Aorta (tissue), 5 donors: ENCODE data around the gene OLIG3. TPM values are rescaled to one million over a fixed set of nuclear protein-coding genes. Genes with fewer than 3 reads are reported as not detected.

Experiments
- ATAC-seq: fragments of 200-7000 bp; cut with Tn5 transposase; one replicate; pipeline ENCODE4 v1.9.1; 2022; ENCODE audit warnings: moderate library complexity; ENCODE audit not compliant: low FRiP score
- DNase-seq, 2 donors: peaks; one replicate each; pipeline ENCODE4 v3.0.0-alpha.2; 2020
- H3K27ac ChIP-seq, 2 donors: one replicate each; pipeline ENCODE4 v1.5.1; 2013; ENCODE audit warnings: low read length in 2 of 2, mild to moderate bottlenecking in 2 of 2, moderate library complexity in 2 of 2, control low read depth in 1 of 2, inconsistent platforms in 1 of 2, low read depth in 1 of 2
- H3K27me3 ChIP-seq, 2 donors: one replicate each; pipeline ENCODE4 v1.6.1; 2013; ENCODE audit warnings: control low read depth in 1 of 2, low read length in 1 of 2, mild to moderate bottlenecking in 1 of 2, moderate library complexity in 1 of 2; ENCODE audit not compliant: insufficient read depth in 2 of 2, control insufficient read depth in 1 of 2
- H3K36me3 ChIP-seq, 2 donors: one replicate each; pipeline ENCODE4 v1.6.1; 2013; ENCODE audit warnings: control low read depth in 1 of 2, low read length in 1 of 2, mild to moderate bottlenecking in 1 of 2; ENCODE audit not compliant: insufficient read depth in 2 of 2, control insufficient read depth in 1 of 2
- H3K4me1 ChIP-seq, 2 donors: one replicate each; pipeline ENCODE4 v1.6.1; 2013; ENCODE audit warnings: low read length in 2 of 2, control low read depth in 1 of 2, mild to moderate bottlenecking in 1 of 2, moderate library complexity in 1 of 2; ENCODE audit not compliant: insufficient read depth in 2 of 2, control insufficient read depth in 1 of 2
- H3K4me3 ChIP-seq, 2 donors: one replicate each; pipeline ENCODE4 v1.5.1; 2013; ENCODE audit warnings: low read length in 2 of 2, control low read depth in 1 of 2, mild to moderate bottlenecking in 1 of 2
- H3K9me3 ChIP-seq: one replicate; pipeline ENCODE4 v1.6.1; 2013; ENCODE audit warnings: mild to moderate bottlenecking, low read length; ENCODE audit not compliant: control insufficient read depth
- WGBS, 2 donors: extraction: QIAGEN DNeasy Blood & Tissue Kit; methylation state at CpG; one replicate each; pipeline ENCODE4 v1.1.7; 2013; 5-methylcytosine and 5-hydroxymethylcytosine counted together
- intact Hi-C, 2 donors: fragments of 100-400 bp; cut with DNase I; formaldehyde crosslinking; loops; one replicate each; pipeline versions ENCODE4 v1.14.2 to v1.15.0; 2022
- polyA plus RNA-seq, 2 donors: library from polyadenylated mRNA; stranded (reverse); fragments of 200-250 nt; gene quantifications; one replicate each; pipeline ENCODE4 v1.2.3, GENCODE V29; 2013
- total RNA-seq, 2 donors: library from RNA; stranded (reverse); fragmentation: NEBNext Ultra II Directional; extraction: Animal tissue kit (Norgen Biotek cat#: 25700); gene quantifications; one replicate each; pipeline ENCODE4 v1.2.1, GENCODE V29; 2021
- donor health status: healthy with polysubstance abuse.
- donor health status: Bipolar disorder and iron deficiency.
- donor health status: DM: no; HTN: no; CAD: no.
- donor health status: DM: no; HTN: no; CAD: no.
- donor health status: DM: yes; HTN: yes; CAD: no.

The OLIG3 gene
- total and polyA plus RNA-seq, 4 donors = not detected

DNA sequence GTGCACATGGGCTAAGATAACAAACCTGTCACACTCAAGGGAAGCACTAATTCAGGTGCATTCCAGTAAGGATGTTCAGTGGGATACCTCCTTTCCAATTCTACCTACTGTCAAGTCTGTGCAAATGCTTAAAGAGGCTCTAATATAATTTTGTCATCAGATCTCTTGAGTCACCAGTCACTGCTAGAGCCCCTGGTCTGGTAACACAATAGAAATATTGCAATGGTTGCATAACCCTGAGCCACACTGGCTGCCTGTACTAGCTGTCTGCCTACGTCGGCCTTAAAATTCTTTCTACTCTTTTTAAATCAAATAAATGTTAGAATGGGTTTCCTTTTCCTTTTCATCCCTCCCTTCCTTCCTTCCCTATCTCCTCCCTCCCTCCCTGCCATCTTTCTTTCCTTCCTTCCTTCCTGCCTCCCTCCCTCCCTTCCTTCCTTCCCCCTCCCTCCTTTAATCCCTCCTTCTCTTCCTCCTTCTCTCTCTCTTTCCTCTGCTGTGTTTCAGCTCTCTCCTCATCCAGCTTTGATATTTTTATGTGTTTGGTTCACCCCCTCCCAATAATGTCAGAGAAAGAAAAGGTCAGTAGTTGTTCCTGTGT lies 28.1 kb upstream of the OLIG3 start:
- Histone ChIP-seq H3K36me3 (no peaks in the 10 kb centered on the region), H3K9me3 (no peaks in the 10 kb centered on the region), H3K4me1 (no peaks in the 10 kb centered on the region), H3K27ac (no peak overlapping the region), H3K4me3 (no peak overlapping the region), H3K27me3 (peaks cover 0 to 1% of the 10 kb centered on the region in 2 donors)
- intact Hi-C loops = no loop called here
- WGBS, 2 donors = 33 to 49% methylated on average over 2 of the region's 2 CpGs
- DNase-seq (no peak), ATAC-seq (no peak)

DNA sequence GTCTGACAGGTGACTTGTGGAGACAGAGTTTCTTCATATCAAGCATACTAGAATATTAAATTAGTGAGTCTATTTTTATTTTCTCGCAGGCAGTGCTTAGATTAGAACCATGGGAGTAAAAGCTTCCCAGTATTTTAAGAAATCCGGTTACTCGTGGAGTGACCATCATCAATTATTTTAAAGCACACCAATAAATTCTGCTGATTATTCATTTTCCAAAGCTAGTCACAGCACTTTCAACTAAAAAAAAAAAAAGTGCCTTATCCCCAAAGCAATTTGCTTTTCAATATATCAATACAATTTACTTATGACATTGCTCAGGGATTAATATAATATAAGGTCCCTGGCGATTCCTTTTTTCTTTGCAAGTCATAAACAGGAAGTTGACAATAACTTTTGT lies 26.3 kb upstream of the OLIG3 start:
- Histone ChIP-seq H3K36me3 (no peaks in the 10 kb centered on the region), H3K4me1 (no peaks in the 10 kb centered on the region), H3K4me3 (no peak overlapping the region), H3K27me3 (peaks cover 0 to 1% of the 10 kb centered on the region in 2 donors), H3K9me3 (no peaks in the 10 kb centered on the region), H3K27ac (no peak overlapping the region)
- intact Hi-C loops = no loop called here
- 73 to 78% methylated on average over 4 of the region's 4 CpGs for WGBS, 2 donors
- DNase-seq (no peak), ATAC-seq (no peak)

DNA sequence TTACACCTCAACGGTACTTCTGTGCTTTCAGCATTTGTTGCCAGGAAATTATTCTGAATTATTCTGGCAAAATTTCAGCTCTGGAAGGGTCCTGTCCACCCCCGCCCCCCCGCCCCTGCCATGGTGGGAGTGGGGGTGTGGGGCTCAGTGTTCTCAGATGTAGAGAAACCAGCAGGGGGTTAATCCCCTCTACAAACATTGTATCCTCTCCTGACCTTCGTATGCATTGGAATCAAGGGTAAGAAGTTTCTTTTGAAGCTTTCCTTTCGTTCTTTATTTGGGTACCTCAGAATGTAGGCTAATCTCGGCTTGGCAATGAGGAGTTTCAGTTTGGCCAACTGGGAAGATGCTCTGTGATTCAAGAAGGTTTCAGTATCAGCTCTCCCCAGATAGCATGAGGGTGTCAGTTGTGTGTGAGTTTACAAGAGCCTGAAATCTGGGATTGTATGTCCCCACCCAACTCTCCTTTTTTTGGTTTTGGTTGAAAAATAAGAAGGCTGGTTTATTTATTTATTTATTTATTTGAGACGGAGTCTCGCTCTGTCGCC lies 25.5 kb upstream of the OLIG3 start:
- 37% methylated on average over 9 of the region's 9 CpGs for WGBS, 2 donors
- DNase-seq (no peak), ATAC-seq (no peak)
- no peaks in the 10 kb centered on the region for H3K4me1 ChIP-seq
- no peak overlapping the region for H3K4me3 ChIP-seq
- no peaks in the 10 kb centered on the region for H3K36me3 ChIP-seq
- intact Hi-C loops = no loop called here
- no peak overlapping the region for H3K27ac ChIP-seq
- no peaks in the 10 kb centered on the region for H3K9me3 ChIP-seq
- H3K27me3 ChIP-seq = peaks cover 0 to 1% of the 10 kb centered on the region in 2 donors

DNA sequence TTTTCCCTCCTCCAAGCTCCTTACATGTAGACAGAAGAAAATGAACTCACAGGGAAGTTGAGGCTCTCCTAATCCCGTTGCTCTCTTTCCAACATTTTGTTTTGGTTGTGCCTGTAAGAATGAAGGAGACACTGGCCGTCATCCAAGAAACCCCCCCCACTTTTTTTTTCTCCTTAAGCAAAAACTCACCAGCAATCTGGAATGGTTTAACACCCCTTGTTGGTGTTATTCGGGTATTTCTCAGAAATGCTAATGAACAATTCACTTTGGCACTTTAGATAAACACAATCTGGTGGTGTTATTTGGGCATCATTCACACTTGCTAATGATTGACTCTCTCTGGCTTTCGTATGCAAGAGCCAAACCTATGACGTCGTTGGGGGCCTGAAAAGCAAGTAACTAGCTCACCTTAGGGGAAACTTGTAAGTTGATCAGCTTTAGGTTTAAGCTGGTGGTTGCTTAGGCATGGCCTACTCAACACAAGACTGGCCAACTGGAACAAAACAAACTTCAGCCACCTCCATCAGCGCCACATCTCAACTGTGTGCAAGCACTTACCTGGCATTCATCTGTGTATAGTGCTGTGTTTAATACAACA lies 24.3 kb upstream of the OLIG3 start:
- 27 to 28% methylated on average over 7 of the region's 7 CpGs for WGBS, 2 donors
- Histone ChIP-seq H3K4me3 (no peak overlapping the region), H3K36me3 (no peaks in the 10 kb centered on the region), H3K27ac (no peak overlapping the region), H3K9me3 (no peaks in the 10 kb centered on the region), H3K4me1 (no peaks in the 10 kb centered on the region), H3K27me3 (peaks cover 0 to 1% of the 10 kb centered on the region in 2 donors)
- ATAC-seq (no peak), DNase-seq (no peak)
- intact Hi-C loops = no loop called here

DNA sequence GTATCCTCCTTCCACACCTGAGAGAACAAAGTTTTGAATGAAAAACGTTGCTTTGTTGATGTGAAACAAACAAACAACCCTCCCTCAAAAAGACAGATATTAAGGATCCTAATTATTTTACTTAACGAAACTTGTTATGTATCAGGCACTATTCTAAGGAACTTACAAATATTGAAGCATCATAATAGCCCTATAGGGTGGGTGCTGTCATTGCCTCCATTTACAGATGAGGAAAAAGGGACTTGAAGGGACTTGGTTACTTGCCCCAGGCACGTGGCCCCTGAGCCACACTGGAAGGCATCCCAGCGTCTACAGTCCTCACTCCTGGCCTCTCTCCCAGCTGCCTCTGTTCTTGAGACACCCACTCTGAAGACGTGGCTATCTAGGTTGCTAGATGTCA lies 20.2 kb upstream of the OLIG3 start:
- intact Hi-C loops = no loop called here
- no peak for ATAC-seq
- no peak for DNase-seq
- Histone ChIP-seq H3K36me3 (no peaks in the 10 kb centered on the region), H3K4me3 (no peak overlapping the region), H3K27ac (no peak overlapping the region), H3K9me3 (peaks cover under 1% of the 10 kb centered on the region), H3K27me3 (peaks cover 0 to 2% of the 10 kb centered on the region in 2 donors), H3K4me1 (no peaks in the 10 kb centered on the region)
- 30 to 32% methylated on average over 5 of the region's 5 CpGs for WGBS, 2 donors

DNA sequence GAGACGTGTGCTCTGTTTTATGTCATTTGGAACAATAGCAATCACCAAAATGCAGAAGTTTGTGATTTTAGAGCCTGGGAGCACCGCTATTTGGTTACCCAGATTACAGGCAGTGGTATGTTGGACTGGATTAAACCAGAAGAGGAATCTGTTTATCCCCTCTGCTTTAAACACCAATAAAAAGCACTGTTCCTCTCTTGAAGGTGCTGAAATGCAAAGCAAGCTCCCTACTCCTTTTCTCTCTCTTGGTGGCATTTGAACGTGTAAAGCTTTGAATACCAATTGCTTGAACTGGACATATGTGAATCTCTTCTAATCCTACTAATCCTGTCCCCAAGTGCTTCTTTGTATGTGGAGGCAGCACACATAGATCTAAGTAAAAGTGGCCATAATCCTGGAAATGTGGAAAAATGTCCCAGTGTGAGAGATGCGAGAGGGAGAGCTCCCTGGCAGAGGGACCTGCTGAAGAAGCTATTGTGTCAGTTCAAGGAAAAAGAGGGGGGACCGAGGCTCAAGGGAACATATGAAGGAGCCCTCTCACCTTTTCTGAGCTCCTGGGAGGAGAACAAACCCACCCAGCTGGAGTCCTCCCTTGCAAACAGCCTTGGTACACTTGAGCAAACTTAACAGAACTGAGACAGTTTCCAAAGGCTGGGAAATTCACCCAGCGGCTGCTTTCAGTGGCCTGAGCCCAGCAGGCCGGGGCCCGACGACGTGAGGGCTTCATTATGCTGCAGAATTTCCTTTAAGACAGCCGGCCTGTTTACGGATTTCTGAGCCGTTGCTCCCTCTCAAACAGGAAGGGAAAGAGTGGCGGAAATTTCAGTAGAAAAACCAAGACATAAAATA lies 18.8 kb upstream of the OLIG3 start:
- no peak overlapping the region for H3K4me3 ChIP-seq
- no peaks in the 10 kb centered on the region for H3K36me3 ChIP-seq
- peaks cover 0 to 2% of the 10 kb centered on the region in 2 donors for H3K27me3 ChIP-seq
- whole genome bisulfite sequencing, 2 donors = 14 to 19% methylated on average over 14 of the region's 14 CpGs
- DNase-seq (no peak), ATAC-seq (no peak)
- intact Hi-C loops = no loop called here
- no peaks in the 10 kb centered on the region for H3K4me1 ChIP-seq
- H3K27ac ChIP-seq = no peak overlapping the region
- H3K9me3 ChIP-seq = peaks cover 4% of the 10 kb centered on the region

DNA sequence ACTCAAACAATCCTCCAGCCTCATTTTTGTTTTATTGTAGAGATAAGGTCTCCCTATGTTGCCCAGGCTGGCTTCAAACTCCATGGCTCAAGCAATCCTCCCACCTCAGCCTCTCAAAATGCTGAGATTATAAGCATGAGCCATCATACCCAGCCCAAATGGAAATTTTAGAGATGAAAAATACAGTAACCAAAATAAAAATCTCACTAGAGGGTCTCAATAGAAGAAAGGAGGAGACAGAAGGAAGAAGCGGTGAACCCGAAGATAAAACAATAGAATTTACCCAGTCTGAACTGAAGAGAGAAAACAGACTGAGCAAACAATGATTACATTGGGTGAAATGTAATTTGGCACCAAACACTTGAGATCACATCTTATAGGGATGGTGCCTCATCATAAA lies 16.7 kb upstream of the OLIG3 start:
- Histone ChIP-seq H3K27me3 (peaks cover 0 to 5% of the 10 kb centered on the region in 2 donors), H3K4me1 (no peaks in the 10 kb centered on the region), H3K27ac (no peak overlapping the region), H3K4me3 (no peak overlapping the region), H3K9me3 (peaks cover 5% of the 10 kb centered on the region), H3K36me3 (no peaks in the 10 kb centered on the region)
- DNase-seq (no peak), ATAC-seq (no peak)
- 88 to 90% methylated on average over 2 of the region's 2 CpGs for WGBS, 2 donors
- intact Hi-C loops = no loop called here

DNA sequence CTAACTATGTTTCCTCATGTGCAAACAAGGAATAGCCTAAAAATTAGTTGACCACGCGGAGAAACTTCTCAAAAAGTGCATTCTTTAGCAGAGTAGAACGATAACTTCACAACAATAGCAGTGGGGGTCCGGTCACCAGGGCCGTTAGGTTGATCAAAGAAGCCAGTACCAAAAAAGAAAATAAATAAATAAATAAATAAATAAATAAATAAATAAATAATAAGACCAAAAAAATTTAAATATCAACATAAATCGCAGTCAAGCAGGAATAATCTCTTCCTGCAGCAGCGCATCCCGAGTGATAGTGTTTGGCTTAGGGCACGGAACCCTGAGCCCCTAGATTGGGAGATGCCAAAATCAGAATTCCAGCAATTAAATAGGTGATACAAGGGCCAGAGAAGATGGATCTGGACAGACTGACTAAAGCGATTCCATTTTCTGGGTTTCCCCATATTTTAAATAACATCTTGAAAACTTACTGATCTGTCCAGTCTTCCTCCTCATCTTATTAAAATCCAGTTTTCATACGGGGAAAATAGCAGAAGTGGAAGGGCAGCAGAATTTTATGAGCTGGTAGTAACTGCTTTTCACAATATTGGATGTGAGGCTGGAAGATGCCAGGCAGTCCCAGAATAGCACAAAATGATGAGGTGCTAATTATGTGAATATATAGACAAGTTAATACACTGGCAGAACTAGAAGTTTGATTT lies 4.4 kb upstream of the OLIG3 start:
- Histone ChIP-seq H3K27me3 (no peaks in the 10 kb centered on the region), H3K4me3 (no peak overlapping the region), H3K36me3 (no peaks in the 10 kb centered on the region), H3K27ac (no peak overlapping the region), H3K9me3 (no peaks in the 10 kb centered on the region), H3K4me1 (no peaks in the 10 kb centered on the region)
- DNase-seq (no peak), ATAC-seq (no peak)
- WGBS, 2 donors = 21 to 22% methylated on average over 11 of the region's 11 CpGs
- intact Hi-C loops = no loop called here
